ENCODE data around the gene CMIP.
"Not testable (repeated sequence)": the region's sequence is repeated elsewhere in the genome, so short reads cannot be mapped to it uniquely, and the experiment has no call there.

The CMIP gene

DNA sequence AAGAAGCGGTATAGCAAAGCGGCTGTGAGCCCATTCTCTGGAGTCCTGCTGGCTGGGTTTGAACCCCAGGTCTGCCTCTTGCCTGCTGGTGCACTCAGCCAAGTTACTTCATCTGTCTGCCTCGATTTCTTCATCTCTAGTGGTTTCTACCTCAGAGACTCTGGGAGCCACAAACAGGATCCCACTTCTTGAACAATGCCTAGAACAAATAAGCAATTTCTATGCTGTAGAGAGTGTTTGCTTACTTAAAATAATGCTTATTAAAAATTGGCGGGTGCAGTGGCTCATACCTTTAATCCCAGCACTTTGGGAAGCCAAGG lies 75.5 kb downstream of the CMIP start:
- no peak for FAIRE-seq

DNA sequence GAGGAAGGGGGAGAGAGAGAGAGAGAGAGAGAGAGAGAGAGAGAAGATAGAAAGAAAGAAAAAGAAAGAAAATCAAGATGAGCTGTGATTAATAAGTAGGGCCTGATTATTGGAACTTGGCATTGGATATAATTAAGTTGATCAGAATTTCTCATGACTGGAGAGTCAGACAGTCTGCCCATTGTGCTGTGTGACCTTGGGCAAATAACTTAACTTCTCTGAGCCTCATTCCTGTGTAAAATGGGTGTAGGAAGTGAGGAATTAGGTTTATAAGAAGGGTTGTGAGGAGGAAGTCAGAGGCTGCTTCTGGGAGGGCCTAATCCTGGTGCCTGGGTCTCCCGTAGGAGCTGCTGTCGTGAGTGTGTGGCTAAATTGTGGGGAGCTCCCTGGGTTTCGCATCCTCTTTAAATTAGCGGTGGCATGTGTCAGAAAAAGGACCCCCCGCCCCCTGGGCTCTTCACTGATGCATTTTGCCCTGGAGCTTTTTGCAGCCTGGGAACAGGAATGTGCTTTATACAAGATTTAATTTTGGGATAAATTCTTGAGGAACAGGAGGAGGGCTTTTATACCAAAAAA lies 76.0 kb downstream of the CMIP start:
- FAIRE-seq = no peak

DNA sequence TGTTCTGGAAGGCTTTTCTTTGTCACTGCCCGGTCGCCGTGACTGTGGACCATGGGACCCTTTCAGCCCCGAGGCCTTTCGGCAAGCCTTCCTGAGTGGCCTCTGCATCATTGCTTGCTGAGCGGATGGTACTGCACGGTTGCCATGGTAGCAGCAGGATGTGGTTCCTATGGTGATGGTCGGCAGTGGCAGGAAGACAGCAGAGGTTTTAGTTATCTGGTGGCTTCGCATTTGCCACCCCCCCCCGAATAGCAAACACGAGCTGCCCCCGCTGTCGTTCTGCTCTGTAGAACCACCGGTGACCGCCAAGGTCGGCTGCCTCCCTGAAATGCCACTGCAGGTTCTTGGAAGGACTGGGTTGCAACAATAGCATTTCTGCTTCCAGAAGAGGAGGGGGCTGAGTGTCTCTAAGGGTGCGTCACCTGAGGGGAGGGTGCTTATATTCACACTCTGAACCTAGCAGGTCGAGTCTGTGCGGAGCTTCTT lies 76.6 kb downstream of the CMIP start:
- FAIRE-seq = no peak

DNA sequence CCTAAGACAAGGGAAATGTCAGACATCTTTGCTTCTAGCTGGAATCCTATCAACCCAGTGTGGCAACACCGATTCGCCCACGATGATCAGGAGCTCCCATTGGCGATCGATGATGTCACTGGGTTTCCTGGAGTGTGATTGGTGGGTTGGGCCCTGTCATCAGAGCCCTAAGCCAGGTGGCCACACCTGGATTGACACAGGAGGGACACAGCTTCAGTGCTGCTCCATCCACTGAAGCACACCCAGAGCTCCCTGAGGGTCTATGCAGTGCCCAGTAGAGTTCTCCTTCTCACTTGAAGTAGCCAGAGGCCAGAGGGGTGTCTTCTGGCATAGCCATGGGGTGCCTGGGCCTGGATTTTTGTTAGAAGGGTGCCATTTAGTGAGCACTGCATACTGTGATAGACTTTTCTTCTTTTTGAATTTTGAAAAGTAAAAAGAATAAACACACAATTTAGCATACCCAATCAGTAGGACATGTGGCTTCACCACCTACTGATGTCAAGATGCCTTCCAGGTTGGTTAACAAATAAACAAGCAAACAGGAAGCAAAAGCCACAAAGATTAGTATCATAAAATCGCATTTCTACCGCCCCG lies 77.6 kb downstream of the CMIP start:
- FAIRE-seq = no peak

DNA sequence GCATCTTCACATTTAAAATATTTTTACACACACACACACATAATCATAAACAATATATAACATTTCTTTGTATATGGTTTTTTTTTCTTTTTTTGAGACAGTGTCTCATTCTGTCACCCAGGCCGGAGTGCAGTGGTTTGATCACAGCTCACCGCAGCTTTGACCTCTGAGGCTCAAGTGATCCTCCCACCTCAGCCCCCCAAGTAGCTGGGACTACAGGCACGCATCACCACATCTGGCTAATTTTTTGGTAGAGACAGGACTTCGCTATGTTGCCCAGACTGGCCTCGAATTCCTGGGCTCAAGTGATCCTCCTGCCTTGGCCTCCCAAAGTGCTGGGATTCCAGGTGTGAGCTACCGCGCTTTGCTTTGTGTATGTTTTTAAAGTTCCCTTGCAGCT lies 78.2 kb downstream of the CMIP start:
- not testable (repeated sequence) for FAIRE-seq

DNA sequence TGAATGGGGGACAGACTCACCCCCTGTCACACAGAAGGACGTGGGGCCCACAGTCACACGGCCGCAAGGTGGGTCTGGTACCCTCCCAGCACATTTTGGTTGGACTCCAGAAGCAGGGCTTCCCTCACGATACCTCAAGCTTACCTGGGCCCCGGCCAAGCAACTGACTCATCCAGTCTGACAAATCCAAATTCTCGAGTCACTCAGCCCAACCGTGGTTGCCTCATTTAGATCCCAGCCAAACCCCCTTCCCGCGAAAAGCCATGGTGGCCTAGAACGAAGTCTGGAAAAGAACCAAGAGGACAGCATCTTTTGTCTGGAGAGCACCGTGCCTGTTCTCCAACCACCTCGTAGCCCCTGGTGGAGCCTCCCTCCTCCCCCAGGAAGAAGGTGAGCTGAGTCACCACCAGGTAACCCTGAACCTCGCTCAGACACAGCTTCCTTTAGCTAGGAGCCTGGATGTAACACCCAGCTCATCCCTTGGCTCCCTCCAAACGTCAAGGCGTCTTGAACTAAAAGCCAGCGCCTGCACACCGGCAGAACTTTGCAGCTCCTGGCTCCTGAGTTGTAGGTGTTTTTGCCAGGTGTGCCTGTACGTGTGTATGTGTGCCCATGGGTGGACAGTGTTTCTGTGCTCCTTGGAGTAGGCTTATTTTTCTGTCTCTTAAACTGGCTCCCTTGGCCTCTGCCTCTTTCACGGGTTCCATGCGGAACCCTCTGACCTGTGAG lies 78.9 kb downstream of the CMIP start:
- no peak for FAIRE-seq

DNA sequence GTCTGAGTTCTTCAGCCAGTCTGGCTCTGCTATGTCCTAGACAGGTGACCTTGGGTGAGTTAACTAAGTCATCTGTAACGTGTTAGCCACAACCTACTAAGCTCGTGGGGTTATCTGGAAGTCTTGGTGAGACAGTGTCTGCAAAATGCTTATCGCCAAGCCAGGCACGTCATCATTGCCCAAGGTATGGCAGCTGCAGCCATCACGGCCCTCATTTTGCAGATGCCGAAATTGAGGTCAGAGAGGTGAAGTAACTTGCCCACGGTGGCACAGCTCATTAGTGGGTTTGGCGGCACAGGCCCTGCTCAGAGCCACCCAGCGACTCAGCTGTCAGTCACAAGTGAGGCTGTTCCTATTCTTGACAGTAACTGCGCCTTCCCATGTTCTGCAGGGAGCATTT lies 79.8 kb downstream of the CMIP start:
- no peak for FAIRE-seq

DNA sequence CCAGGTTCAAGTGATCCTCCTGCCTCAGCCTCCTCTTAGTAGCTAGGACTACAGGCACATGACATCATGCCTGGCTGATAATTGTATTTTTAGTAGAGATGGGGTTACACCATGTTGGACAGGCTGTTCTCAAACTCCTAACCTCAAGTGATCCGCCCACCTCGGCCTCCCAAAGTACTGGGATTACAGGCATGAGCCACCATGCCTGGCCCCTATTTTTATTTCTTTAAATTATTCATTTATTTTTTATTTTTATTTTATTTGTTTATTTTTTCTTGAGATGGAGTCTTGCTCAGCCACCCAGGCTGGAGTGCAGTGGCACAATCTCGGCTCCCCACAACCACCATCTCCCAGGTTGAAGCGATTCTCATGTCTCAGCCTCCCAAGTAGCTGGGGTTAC lies 80.3 kb downstream of the CMIP start:
- not testable (repeated sequence) for FAIRE-seq

DNA sequence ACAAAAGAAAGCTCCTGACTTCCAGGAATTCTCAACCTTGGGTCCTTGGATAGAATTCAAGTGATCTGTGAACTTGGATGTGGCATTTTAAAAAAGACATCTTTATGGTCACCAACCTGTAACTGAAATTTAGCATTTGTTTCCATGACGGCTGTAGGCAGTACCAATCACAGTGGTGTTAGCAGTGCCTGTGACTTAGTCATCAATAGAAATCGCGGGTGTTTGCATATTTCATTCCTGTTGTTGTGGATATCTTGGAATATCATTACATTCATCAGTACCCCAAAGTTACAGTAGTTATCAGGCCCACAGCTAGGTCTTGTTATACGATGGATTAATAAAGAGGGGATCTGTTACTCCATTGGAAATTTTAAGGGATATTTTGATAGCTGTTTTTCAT lies 81.6 kb downstream of the CMIP start:
- FAIRE-seq = no peak

DNA sequence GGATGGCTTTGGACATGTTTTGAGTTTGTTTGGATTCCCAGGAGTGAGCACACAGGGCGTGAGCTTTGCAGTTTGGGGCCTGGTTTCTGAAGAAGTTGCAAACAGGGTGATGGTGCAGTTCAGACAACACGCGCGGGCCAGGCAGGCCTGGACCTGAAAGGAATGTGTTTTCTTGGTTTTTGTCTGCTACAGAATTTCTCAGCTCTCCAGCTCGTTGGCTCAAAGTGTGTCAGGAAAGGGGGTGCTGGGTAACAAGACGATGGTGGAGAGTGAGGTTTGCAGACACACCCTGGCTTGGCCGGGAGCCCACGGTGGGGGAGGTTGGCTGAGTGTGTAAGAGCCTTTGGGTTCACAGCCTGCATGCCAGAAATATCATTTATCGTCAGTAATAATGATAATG lies 82.3 kb downstream of the CMIP start:
- no peak for FAIRE-seq

DNA sequence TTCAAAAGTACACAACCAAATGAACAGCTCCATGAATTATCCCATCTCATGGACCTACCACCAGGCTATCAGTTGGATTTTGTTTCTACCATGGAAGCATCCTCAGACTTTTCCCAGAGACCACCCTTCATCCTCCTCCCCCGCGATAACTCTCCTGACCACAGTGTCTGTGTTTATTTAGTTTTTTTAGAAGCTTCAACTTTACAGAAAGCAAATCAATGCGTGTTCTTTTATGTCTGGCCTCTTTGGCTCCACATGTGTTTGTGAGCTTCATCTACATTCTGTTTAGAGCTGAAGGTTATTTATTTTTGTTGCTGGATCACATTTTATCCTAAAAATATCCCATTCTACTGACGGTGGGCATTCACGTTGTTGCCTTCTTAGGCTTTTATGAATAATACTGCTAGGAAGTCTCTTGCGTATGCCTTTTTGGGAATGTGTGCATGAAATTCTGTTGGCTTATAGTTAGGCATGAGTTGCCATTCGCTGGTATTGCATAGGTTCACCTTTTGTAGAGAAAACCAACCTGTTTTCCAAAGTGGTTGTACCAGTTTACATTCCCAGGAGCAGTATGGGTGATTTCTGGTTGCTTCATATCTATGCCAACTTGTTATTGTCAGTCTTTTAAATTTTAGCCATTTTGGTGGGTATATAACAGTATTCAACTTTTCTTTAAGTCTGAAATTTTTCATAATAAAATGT lies 83.0 kb downstream of the CMIP start:
- no peak for FAIRE-seq

DNA sequence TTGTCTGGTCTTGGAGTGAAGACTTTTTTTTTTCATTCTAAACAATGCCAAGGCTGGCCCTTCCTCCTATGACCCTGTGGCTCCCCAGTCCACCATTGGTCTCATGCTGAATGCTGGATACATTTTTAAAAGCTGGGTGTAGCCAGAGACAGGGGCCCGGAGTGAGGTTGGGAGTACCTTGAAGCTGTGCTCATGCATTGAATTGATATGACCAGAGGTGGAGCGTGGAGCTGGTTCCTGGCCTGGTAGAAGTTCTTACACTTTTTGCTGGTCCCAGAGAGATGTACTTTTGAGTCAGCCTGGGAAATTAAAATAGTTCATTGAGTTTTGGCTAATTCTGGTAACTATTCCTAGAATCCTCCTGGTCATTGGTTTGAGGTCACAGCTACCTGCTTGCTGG lies 83.6 kb downstream of the CMIP start:
- no peak for FAIRE-seq

DNA sequence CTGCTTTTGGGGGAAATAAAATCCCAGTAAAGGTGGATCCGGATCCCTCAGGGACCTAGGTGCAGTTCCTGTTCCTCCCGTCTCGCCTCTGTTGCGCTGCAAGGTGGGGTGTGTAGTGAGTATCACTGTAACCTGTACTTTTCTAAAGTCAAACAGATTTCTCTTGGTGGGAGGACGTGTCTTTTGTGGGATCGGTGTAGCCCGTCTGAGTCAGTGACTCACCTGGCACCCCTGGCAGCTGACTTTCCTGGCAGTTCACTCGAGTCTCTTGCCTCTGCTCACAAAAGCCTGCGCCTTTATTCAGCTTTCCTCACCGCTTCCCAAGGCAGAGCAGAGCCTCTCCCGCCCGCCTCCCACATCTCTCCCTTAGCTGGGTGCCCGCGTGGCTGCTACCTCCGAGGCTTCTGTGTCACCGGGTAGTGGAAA lies 85.7 kb downstream of the CMIP start:
- FAIRE-seq = no peak

DNA sequence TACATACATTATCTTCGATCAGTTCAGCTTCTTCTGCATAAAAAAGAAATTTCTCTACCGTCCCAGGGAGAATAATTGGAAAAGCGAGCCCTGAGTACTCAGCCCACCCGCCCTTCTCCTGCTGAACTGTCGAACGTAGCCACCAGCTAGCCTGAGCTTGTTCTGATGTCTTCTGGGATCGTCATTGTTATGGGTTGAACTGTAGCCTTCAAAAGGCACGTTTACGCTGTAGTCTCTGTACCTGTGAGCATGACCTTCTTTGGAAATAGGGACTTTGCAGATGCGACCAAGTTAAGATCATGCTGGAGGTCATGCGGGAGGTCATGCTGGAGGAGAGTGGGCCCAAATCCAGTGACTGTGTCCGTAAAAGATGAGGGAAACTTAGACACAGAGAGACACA lies 86.2 kb downstream of the CMIP start:
- no peak for FAIRE-seq

DNA sequence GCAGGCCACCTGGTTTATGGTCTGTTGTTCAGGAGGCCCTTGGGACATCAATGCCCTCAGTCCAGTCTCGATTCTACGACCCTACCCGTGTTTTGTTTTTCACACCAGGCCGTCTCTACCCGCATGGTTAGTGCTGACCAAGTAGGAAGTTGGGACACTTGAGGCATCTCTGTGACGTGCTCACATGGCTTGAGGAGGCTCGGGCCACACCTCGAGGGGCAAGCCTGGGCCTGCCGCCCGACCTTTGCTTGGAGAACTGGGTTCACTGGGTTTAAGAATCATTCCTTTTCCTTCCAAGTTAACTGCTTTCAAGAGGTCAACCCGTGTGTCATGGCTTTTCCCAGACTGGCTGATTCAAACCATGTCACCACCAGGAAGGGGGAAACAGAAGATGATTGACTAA lies 86.8 kb downstream of the CMIP start:
- FAIRE-seq = no peak

DNA sequence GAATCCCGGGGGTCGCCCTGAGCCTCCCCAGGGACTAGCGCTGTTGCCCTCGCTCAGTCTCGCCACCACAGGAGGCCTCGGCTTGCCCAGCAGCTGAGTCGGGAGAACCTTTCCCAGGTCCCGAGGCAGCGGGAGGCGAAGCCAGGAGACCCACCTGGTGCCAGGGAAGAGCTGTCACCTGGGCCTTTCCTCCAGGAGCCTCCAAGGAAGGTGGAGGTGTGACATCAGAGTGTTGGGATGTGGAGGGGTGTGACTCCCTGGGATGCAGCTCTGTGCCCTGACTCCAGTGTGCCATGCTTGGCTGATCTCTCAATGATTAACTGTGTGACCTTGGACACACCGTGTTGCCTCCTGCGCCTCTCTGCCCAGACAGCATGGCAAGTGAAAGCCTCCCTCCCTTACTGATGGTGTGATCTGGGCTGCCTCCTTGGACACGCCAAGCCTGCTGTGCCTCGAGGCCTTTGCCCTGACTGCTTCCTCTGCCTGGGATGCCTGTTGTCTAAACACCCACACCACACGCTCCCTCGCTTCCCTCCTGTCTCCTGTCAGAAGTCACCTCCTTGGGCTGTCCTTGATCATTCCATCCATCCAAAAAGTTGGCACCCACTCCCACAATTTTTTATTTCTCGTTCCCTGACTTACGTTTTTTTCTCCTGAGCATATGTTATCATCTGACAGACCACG lies 88.0 kb downstream of the CMIP start:
- FAIRE-seq = no peak

DNA sequence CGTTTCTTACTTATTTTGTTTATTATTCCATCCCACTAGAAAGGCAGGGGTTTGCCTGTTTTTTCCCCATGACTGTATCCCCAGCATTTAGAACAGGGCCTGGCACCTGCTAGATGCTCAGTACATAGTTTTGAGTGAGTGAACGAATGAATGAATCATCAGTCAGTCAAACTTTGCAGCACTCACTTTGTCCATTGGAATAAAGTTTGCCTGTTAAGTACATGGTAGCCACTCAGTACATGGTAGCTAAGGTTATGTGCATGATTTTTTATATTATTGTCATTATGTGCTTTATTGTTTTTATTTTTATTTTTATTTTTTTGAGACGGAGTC lies 88.5 kb downstream of the CMIP start:
- no peak for FAIRE-seq

DNA sequence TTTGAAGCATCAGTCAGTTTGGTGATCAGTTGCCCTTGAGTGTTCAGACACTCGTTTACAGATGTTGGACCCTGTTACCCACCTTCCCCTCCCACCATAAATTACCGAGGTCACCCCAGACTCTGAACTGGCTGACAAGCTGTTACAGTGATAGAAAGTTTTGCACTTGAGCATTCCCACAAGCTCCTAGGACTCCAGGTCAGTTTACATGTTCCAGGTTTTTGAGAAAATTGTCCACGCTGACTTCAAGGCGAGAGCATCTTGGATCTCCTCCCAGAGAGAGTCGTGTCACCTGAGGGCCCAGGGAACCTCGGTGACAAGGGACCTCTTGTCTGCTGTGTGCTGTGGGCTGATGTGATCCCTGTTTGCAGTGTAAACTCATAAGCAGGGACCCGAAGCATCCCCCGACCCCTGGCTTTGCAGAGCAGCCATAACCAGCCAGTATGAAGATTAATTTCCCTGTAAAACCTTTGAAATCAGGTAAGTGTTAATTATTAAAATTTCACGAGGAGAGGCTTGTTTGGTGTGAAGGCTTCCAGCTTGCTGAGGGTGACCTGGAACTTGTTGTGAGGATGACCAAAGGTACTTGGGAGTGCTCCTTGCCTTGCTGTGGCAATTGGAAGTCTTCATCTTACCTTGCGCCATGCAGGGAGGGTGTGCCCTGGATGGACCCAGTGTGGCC lies 91.2 kb downstream of the CMIP start:
- FAIRE-seq = no peak

DNA sequence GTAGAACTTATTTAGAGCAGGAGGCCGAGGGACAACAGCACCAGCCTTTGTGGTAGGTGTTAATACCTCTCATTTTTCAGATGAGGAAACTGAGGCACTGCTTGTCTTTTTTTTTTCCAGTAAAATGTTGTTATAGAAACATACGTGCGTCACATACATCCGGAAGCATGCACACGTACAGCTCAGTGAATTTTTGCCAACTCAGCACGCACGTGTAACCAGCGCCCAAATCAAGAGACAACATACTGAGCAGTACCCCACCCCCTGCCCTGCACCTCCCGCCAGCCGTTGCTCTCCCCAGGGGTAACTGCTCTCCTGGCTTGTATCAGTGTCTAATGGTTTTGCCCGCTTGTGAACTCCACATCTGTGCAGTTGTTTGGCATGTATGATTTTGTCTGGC lies 92.0 kb downstream of the CMIP start:
- FAIRE-seq = no peak

DNA sequence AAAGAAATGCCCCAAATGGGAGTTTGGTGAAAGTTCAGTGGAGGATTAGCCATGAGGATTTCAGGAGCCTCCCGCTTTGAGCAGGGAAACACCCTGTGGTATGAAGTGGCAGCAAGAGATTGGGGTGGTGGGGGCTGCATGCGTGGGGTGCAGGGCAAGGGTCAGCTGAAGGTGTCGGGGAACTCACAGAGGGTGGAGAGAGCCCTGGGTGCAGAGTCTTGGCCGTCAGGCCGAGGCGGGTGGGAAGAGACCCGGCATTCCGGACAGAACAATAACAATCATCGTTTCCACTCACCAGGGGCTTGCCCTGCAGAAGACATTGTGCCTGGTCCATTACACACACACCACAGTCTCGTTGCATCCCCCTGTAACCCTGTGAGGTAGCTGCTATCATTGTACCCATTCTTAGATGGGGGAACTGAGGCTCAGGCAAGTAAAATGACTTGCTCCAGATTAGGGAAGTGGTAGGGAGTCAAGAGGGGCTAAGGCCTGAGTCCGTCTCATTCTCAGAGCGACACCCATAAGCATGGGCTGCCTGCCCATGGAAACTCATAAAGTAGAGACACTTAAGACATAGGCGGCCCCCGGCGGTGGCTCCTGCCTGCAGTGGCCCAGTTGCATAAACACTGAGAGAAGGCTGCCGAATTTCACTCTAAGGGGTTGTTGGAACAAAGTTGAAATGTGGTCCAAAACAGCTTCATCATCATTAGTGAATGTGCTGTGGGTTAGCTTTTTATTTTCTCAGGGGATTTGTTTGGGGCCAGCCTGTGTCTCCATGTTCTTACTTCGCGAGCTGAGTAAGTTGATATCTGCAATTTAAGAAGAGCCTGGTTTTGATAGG lies 93.3 kb downstream of the CMIP start:
- no peak for FAIRE-seq

DNA sequence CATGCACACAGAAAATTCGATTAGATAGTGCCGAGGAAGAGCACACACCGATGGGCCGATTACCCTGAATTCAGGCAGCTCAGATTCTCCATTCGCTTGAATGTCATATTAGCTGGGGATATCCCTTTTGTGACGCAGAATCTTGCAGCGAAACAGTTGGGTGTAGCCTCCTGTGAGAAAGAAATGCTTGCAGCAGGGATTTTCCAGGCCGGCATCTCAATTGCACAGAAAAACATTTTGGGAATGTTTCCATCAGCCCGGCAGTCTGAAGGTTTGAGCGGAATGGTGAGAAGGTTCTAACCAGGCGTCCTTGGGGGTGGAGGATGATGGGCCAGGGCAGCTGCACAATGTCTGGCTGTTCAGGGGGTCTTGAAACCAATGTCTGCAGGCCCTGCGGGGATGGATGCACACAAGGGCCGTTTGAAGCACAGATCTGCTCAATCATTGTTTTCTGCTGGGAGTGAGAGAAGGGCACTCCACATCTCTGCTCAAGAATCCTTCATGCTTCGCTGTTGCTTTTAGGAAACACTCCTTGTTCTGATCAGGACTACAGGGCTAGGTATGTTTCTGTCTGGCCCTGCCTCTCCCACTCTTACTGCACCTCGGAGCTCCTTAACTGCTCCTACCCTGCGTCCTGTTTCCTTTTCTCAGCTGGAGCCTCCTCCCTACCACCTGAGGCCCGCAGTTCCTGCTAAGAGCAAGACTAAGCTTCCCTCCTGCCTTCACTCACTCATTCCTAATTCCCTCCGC lies 94.6 kb downstream of the CMIP start:
- FAIRE-seq = no peak
